IPS DF 4.7 (cell line): Measurements from ENCODE around the gene CHD6.

ENCODE experiments used
- DNase-seq: peaks from one replicate; pipeline ENCODE4 v3.0.0-alpha.2; 2013; ENCODE audit warnings: low spot score; ENCODE audit errors: extremely low read depth

CHD6 gene

DNA sequence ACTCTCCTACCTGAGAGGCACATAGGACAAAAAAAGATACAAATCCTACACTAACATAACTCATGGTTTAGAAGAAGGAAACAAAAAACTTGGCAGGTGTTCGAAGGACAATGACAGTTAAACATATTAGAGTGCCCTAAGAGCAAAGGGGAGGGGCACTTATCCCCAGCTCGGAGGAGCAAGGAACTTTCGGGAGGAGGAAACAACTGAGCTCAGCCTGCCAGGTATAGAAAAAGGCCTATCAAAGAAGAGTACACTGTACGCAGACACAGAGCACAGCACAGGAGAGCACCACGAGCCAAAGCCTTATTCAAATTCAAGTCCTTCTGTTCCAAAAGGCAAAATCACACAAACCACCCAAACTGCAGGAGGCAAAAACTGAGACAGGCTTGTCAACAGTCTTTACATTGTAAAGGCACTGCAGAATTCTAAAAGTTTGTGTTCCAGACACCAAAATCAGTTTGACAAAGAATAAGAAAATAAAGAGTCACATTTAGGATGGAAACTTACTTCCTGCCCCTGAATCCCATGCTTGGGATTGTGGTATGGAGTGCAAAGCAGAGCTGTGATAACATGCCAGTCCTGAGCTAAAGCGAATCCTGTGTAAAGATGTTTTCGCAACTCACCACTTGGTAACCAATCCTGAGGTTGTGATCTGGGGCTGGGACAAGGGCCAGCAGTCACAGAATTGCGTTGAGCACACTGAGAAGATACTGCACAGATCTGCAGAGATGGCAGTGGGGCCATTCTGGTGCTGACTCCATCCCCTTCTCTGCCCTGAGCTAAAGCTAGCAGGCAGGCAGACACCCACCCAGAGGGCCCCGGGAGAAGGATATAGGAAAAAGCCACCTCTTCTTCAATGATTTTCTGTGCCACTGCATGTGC, 108.6 kb downstream of the CHD6 start:
- DNase-seq, result no peak

DNA sequence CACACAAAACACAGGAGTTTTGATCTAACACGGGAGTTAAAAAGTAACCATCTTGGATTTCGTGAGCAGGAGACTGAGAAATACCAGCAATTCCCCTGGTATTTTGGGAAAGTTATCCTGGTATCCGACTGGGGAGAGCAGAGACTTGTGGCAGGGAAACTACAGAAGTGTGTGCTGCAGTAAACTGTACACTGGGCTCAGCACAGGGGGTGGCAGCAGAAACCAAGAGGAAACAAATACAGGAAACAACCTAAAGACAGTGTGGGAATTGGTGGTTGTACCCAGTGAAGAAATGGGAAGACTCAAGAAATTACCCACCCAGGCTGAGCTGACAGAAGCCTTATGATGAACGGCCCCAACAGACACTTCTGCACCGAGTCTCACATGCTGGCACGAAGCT, 109.8 kb downstream of the CHD6 start:
- DNase-seq, result no peak

DNA sequence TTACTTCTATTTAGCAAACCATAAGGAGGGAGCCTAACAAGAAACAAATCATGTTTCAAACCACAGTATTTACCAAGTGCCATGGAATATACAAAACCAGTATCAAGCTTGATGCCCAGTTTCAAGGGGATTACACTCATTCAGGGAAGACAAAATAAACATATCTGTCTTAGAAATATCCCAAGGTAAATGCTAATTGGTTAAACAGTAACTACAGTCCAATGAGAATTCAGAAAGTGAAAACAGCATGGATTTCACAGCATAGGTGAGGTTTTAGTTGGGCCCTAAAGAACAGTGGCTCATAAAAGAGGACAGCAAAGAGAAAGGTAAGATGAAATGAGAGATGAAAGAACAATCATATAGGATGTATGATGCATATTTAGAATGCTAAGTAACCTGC, 110.3 kb downstream of the CHD6 start:
- DNase-seq, result no peak

GRCh38 chr20:41507436-41507835, 110.7 kb downstream of the CHD6 start:
- no peak for DNase-seq

GRCh38 chr20:41506192-41506915, 111.8 kb downstream of the CHD6 start:
- no peak for DNase-seq

DNA sequence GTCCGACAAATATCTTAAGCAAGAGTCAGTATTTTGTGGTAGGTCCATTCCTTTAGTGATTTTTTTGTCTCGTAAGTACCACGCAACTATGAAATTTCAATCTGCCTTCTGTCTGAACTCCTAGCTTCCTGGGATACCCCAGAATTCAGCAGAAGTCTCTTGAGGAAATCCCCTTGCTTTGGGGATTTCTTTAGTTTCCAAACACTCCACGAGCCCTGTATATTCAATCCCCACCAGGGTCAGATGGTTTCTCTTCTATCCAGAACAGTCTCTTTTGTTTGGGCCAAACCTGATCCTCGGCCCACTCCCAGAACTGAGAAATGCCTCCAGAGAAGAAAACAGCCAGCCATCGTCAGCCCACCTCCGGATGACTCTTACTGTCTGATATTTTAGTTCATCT, 113.0 kb downstream of the CHD6 start:
- no peak for DNase-seq

DNA sequence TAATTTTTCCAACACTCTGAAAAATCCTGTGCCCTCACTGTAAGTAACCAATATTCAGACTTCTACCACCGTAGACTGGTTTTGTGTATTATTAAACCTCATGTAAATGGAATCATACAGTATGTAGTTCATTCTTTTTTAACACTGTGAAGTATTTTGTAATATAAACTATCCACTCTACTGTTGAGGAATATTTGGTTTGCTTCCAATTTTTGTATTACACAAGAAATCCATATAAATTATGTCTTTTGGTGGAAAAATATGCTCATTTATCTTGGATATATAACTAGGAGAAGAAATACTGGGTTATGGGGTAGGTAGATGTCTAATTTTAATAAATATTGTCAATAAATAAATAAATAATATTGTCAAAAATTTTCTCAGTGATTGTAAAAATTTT, 116.8 kb downstream of the CHD6 start:
- no peak for DNase-seq

DNA sequence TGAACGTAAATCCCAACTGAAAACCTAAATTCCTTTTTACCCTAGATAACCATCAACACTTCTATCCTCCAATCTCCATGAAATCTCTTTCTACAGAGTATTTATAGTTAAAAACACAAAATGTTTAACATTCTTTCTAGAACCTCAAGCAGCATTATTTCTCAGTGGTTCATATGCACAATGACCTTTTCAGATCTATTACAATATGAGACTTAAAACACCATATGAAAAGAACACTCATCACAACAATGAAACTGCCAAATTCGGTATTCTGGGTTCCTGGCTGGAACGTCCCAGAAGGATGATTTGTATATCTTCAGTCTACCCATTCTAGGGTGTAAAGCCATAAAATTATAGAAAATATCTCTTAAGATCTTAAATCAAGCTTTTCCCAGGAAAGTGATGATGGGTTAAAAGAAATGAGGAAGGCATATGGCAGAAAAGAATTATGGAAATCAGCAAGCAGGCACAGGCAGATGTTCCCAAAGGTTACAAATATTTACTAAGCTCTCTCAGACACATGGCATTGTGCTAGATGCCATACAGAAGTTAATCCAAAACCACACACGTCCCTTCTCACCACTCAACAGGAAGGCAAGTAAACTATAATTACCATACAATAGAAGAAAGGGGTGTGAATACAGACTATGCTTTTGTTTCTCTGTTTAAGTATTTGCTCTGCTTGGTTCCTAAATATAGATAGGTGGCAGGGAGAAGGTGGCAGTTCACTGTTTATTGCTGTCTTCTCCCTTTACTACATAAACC, 118.0 kb downstream of the CHD6 start:
- DNase-seq, result no peak

- DNase-seq, result no peak
These were observed 119.1 kb downstream of the CHD6 start for GRCh38 chr20:41499064-41499463.

DNA sequence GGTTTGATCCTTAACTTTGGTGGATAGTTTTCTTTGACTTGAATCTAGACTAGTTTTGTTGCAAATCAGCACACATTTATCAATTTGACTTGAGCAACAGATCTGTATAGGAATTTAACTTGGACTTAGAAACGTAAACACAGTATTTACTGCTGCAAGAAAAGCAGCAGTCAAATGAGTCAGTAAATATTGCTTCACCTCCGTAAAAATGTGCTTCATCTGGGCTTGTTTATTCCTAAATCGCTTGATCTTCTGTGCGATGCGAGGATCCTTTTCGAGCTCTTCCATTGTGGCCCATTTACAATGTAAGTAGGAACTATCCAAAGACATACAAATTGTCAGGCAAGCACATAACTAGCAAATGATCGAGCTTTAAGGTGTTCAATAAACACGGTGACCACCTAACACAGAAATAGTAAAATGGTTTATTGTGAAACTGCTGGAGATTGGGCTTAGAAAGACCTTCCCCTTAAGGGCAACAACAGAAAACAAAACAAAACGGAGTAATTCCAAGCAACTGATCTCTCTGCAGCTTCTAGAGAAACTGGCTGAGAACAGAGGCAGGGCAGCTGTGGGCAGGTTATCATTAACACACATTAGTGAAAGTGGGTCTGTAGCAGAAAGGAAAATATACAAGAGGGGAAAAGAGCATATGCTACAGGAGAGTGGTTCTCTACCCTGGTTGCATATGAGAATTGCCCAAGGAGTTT, 120.8 kb downstream of the CHD6 start:
- DNase-seq, result no peak

- no peak for DNase-seq
These were observed 123.7 kb downstream of the CHD6 start for GRCh38 chr20:41494451-41494850.

- no peak for DNase-seq
These were observed 134.6 kb downstream of the CHD6 start for GRCh38 chr20:41483553-41483930.

- DNase-seq, result no peak
These were observed 135.3 kb downstream of the CHD6 start for GRCh38 chr20:41482647-41483552.

GRCh38 chr20:41480054-41480770, 138.0 kb downstream of the CHD6 start:
- no peak for DNase-seq

DNA sequence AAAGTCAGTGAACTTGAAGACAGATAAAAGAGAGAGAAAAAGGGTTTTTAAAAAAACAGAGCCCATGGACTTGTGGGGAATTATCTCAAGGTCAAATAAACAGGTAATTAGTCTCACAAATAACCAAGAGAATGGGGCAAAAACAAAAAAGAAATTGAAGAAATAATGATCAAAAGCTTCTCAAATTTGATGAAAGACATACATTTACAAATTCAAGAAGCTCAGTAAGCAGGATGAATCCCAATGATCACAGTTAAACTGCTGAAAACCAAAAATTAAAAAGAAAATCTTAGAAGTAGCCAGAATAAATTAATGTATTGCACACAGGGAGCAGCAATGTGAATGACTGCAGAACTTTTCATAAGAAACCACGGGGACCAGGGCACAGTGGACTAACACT, 139.1 kb downstream of the CHD6 start:
- no peak for DNase-seq

- no peak for DNase-seq
These were observed 140.2 kb downstream of the CHD6 start for GRCh38 chr20:41478026-41478425.

DNA sequence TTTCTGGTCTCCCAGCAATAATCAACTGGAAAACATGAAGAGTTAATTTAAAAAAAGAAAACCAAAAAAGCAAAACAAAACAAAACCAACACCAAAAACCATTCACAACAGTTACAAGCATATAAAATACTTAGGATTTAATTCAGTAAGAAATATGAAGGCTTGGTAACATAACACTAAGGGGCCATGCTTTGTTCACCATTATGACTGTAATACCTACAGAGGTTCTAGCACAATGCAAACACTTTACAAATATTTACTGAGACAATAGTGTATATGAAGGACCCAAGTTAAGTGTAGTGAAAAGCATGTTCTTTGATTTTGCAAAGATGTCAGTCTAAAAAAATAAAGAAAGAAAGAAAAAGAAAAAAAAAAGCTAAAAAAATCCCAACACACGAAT, 141.7 kb downstream of the CHD6 start:
- no peak for DNase-seq

- no peak for DNase-seq
These were observed 142.2 kb downstream of the CHD6 start for GRCh38 chr20:41476013-41476441.

DNA sequence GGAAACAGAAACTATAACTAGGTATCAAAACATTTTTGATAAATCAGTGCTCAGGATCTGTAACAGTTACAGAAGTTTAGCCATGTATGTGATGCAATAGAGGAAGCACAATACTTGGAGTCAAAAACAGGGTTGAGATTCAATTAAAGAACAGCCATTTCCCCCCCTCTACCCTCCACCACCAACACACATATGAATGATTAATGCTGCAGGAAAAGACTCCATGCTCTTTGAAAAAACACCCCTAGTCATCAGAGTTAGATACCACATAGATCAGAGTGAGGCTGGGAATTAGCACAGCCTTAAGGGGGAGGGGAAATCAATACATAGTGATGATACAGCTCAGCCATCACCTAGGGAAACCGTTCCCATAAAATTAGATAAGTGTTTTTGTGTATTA, 142.7 kb downstream of the CHD6 start:
- no peak for DNase-seq
